HG02642 (cell line): Measurements from ENCODE around the gene NFIL3.
"Not testable (repeated sequence)": the region's sequence is repeated elsewhere in the genome, so short reads cannot be mapped to it uniquely, and the experiment has no call there.

Source experiments
- ATAC-seq: cut with Tn5 transposase; IDR thresholded peaks from one replicate; pipeline ENCODE4 v1.9.1; 2021; ENCODE audit warnings: mild to moderate bottlenecking; ENCODE audit not compliant: unreplicated experiment, poor library complexity

NFIL3 gene

GRCh38 chr9:91423785-91424402 lies at the start of gene NFIL3:
TSS of gene NFIL3 (minus strand) at chr9:91423832. CDS start at chr9:91410734, 13,098 bp downstream.
- ATAC-seq: peak; percentile 86

GRCh38 chr9:91471524-91471923 lies 47.9 kb upstream of the NFIL3 start:
- not testable (repeated sequence) for ATAC-seq

- no peak for ATAC-seq
Observed at GRCh38 chr9:91465420-91465819, 41.8 kb upstream of the NFIL3 start.

GRCh38 chr9:91458906-91459305 lies 35.3 kb upstream of the NFIL3 start:
- no peak for ATAC-seq

- ATAC-seq: no peak
Observed at GRCh38 chr9:91452844-91453243, 29.2 kb upstream of the NFIL3 start.

GRCh38 chr9:91451431-91452270 lies 28.0 kb upstream of the NFIL3 start:
- no peak for ATAC-seq

GRCh38 chr9:91445135-91445534 lies 21.5 kb upstream of the NFIL3 start:
- no peak for ATAC-seq

GRCh38 chr9:91443994-91444392 lies 20.4 kb upstream of the NFIL3 start:
- no peak for ATAC-seq

GRCh38 chr9:91443321-91443993 lies 19.8 kb upstream of the NFIL3 start:
- ATAC-seq: no peak

- no peak for ATAC-seq
Observed at GRCh38 chr9:91436841-91437240, 13.2 kb upstream of the NFIL3 start.

- ATAC-seq: no peak
Observed at GRCh38 chr9:91433180-91433579, 9.5 kb upstream of the NFIL3 start.

- no peak for ATAC-seq
Observed at GRCh38 chr9:91431485-91431884, 7.9 kb upstream of the NFIL3 start.

- ATAC-seq: no peak
Observed at GRCh38 chr9:91429501-91429900, 5.9 kb upstream of the NFIL3 start.

- ATAC-seq: no peak
Observed at GRCh38 chr9:91428927-91429351, 5.3 kb upstream of the NFIL3 start.

- ATAC-seq: no peak
Observed at GRCh38 chr9:91428436-91428835, 4.8 kb upstream of the NFIL3 start.

GRCh38 chr9:91427873-91428272 lies 4.2 kb upstream of the NFIL3 start:
- ATAC-seq: no peak

GRCh38 chr9:91426123-91426745 lies 2.6 kb upstream of the NFIL3 start:
- ATAC-seq: no peak

- ATAC-seq: no peak
Observed at GRCh38 chr9:91425271-91425670, 1.6 kb upstream of the NFIL3 start.

GRCh38 chr9:91424403-91425176 lies 958 bp upstream of the NFIL3 start:
- ATAC-seq: peak; percentile 14
